ENCODE results near the gene FAM168A. TPM values are rescaled to one million over a fixed set of nuclear protein-coding genes. Genes with fewer than 3 reads are reported as not detected.

The FAM168A gene
- total RNA-seq, 1 experiment from 2014 or later = 25.9 TPM

GRCh38 chr11:73496134-73496533 lies 101.8 kb downstream of the FAM168A start (continued):
- no peak for TF ChIP-seq NR1H2 (CRISPR knock-in tag; IDR thresholded peaks at IDR 0.05)
- no peak for TF ChIP-seq ZNF232 (CRISPR knock-in tag; IDR thresholded peaks at IDR 0.05)
- no peak for TF ChIP-seq E2F1 (CRISPR knock-in tag; IDR thresholded peaks at IDR 0.05)
- TF ChIP-seq, protein P1, sequence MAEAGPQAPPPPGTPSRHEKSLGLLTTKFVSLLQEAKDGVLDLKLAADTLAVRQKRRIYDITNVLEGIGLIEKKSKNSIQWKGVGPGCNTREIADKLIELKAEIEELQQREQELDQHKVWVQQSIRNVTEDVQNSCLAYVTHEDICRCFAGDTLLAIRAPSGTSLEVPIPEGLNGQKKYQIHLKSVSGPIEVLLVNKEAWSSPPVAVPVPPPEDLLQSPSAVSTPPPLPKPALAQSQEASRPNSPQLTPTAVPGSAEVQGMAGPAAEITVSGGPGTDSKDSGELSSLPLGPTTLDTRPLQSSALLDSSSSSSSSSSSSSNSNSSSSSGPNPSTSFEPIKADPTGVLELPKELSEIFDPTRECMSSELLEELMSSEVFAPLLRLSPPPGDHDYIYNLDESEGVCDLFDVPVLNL (CRISPR knock-in tag; IDR thresholded peaks at IDR 0.05; ENCODE audit: borderline replicate concordance, low read depth) = no peak
- no peak for TF ChIP-seq ESRRA (CRISPR knock-in tag; IDR thresholded peaks at IDR 0.05; ENCODE audit: borderline replicate concordance)
- TF ChIP-seq, protein P2, sequence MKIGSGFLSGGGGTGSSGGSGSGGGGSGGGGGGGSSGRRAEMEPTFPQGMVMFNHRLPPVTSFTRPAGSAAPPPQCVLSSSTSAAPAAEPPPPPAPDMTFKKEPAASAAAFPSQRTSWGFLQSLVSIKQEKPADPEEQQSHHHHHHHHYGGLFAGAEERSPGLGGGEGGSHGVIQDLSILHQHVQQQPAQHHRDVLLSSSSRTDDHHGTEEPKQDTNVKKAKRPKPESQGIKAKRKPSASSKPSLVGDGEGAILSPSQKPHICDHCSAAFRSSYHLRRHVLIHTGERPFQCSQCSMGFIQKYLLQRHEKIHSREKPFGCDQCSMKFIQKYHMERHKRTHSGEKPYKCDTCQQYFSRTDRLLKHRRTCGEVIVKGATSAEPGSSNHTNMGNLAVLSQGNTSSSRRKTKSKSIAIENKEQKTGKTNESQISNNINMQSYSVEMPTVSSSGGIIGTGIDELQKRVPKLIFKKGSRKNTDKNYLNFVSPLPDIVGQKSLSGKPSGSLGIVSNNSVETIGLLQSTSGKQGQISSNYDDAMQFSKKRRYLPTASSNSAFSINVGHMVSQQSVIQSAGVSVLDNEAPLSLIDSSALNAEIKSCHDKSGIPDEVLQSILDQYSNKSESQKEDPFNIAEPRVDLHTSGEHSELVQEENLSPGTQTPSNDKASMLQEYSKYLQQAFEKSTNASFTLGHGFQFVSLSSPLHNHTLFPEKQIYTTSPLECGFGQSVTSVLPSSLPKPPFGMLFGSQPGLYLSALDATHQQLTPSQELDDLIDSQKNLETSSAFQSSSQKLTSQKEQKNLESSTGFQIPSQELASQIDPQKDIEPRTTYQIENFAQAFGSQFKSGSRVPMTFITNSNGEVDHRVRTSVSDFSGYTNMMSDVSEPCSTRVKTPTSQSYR (CRISPR knock-in tag; IDR thresholded peaks at IDR 0.05) = no peak
- TF ChIP-seq ZNF416 (CRISPR knock-in tag; IDR thresholded peaks at IDR 0.05) = no peak
- no peak for TF ChIP-seq STAT6 (CRISPR knock-in tag; conservative IDR thresholded peaks at IDR 0.05; ENCODE audit: low read depth)

DNA sequence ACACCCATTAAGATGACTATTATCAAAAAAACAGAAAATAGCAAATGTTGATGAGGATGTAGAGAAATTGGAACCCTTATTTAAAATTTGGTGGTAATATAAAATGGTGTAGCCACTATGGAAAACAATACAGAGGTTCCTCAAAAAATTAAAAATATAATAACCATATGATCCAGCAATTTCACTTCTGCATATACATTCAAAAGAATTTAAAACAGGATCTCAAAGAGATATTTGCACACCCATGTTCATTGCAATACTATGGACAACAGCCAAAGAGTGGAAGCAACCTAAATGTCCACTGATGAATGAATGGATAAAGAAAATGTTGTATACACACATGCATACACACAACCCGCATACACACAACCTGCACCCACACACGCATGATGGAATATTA lies 102.2 kb downstream of the FAM168A start:
- peaks cover 17% of the 10 kb centered on the region for H3K9me3 Mint-ChIP-seq
- H3K27me3 Mint-ChIP-seq (ENCODE audit: low read depth) = no peaks in the 10 kb centered on the region
- POLR2A ChIA-PET = no interaction called here
- H3K4me1 Mint-ChIP-seq = peaks cover 28% of the 10 kb centered on the region
- ATAC-seq (no peak), DNase-seq (ENCODE audit: low spot score) (no peak)
- CTCF ChIA-PET = no interaction called here
- H3K36me3 Mint-ChIP-seq = peaks cover 8% of the 10 kb centered on the region
- H3K4me3 Mint-ChIP-seq = no peak overlapping the region
- H3K27ac Mint-ChIP-seq = no peak overlapping the region
- no peak for TF ChIP-seq CBFB (CRISPR knock-in tag; IDR thresholded peaks at IDR 0.05; ENCODE audit: low read depth)
- TF ChIP-seq HMGA2 (CRISPR knock-in tag; IDR thresholded peaks at IDR 0.05) = no peak
- no peak for TF ChIP-seq RORB (CRISPR knock-in tag; IDR thresholded peaks at IDR 0.05)
- TF ChIP-seq JUN (CRISPR knock-in tag; IDR thresholded peaks at IDR 0.05) = no peak
- TF ChIP-seq, protein P3, sequence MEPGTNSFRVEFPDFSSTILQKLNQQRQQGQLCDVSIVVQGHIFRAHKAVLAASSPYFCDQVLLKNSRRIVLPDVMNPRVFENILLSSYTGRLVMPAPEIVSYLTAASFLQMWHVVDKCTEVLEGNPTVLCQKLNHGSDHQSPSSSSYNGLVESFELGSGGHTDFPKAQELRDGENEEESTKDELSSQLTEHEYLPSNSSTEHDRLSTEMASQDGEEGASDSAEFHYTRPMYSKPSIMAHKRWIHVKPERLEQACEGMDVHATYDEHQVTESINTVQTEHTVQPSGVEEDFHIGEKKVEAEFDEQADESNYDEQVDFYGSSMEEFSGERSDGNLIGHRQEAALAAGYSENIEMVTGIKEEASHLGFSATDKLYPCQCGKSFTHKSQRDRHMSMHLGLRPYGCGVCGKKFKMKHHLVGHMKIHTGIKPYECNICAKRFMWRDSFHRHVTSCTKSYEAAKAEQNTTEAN (CRISPR knock-in tag; IDR thresholded peaks at IDR 0.05) = no peak
- no peak for TF ChIP-seq ZBTB21 (CRISPR knock-in tag; IDR thresholded peaks at IDR 0.05; ENCODE audit: borderline replicate concordance)
- TF ChIP-seq, protein P1 (CRISPR knock-in tag; IDR thresholded peaks at IDR 0.05; ENCODE audit: borderline replicate concordance, low read depth) = no peak
- TF ChIP-seq, protein P4, sequence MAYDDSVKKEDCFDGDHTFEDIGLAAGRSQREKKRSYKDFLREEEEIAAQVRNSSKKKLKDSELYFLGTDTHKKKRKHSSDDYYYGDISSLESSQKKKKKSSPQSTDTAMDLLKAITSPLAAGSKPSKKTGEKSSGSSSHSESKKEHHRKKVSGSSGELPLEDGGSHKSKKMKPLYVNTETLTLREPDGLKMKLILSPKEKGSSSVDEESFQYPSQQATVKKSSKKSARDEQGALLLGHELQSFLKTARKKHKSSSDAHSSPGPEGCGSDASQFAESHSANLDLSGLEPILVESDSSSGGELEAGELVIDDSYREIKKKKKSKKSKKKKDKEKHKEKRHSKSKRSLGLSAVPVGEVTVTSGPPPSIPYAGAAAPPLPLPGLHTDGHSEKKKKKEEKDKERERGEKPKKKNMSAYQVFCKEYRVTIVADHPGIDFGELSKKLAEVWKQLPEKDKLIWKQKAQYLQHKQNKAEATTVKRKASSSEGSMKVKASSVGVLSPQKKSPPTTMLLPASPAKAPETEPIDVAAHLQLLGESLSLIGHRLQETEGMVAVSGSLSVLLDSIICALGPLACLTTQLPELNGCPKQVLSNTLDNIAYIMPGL (CRISPR knock-in tag; IDR thresholded peaks at IDR 0.05) = no peak
- TF ChIP-seq, protein P5, sequence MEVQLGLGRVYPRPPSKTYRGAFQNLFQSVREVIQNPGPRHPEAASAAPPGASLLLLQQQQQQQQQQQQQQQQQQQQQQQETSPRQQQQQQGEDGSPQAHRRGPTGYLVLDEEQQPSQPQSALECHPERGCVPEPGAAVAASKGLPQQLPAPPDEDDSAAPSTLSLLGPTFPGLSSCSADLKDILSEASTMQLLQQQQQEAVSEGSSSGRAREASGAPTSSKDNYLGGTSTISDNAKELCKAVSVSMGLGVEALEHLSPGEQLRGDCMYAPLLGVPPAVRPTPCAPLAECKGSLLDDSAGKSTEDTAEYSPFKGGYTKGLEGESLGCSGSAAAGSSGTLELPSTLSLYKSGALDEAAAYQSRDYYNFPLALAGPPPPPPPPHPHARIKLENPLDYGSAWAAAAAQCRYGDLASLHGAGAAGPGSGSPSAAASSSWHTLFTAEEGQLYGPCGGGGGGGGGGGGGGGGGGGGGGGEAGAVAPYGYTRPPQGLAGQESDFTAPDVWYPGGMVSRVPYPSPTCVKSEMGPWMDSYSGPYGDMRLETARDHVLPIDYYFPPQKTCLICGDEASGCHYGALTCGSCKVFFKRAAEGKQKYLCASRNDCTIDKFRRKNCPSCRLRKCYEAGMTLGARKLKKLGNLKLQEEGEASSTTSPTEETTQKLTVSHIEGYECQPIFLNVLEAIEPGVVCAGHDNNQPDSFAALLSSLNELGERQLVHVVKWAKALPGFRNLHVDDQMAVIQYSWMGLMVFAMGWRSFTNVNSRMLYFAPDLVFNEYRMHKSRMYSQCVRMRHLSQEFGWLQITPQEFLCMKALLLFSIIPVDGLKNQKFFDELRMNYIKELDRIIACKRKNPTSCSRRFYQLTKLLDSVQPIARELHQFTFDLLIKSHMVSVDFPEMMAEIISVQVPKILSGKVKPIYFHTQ (CRISPR knock-in tag; IDR thresholded peaks at IDR 0.05) = no peak
- no peak for TF ChIP-seq MXD4 (CRISPR knock-in tag; IDR thresholded peaks at IDR 0.05; ENCODE audit: borderline replicate concordance)
- TF ChIP-seq STAT6 (CRISPR knock-in tag; conservative IDR thresholded peaks at IDR 0.05; ENCODE audit: low read depth) = no peak
- no peak for TF ChIP-seq TEAD4 (CRISPR knock-in tag; IDR thresholded peaks at IDR 0.05)
